GM19328 (cell line): ENCODE data around the gene MRTO4.

Source experiments
- ATAC-seq: cut with Tn5 transposase; IDR thresholded peaks from one replicate; pipeline ENCODE4 v1.9.1; 2021; ENCODE audit warnings: mild to moderate bottlenecking, moderate library complexity; ENCODE audit not compliant: unreplicated experiment

MRTO4 gene

DNA sequence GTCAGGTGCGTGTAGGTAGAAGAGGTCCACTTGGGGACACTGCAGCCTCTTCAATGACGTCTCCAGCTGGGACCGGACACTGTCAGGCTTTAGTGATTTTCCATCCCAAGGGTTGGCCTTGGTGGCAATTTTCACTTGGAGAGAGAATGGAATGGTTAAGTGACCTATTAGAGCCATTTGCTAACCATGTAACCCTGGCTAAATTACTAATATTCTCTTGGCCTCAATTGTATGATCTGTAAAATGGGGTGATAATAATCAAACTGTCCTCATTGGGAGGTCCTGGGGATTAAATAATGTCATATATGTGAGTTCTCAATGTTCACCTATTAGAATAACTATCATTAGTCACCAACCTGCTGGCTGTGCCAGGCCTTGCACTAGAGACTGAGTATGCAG, 56.9 kb downstream of the MRTO4 start:
- ATAC-seq = no peak

DNA sequence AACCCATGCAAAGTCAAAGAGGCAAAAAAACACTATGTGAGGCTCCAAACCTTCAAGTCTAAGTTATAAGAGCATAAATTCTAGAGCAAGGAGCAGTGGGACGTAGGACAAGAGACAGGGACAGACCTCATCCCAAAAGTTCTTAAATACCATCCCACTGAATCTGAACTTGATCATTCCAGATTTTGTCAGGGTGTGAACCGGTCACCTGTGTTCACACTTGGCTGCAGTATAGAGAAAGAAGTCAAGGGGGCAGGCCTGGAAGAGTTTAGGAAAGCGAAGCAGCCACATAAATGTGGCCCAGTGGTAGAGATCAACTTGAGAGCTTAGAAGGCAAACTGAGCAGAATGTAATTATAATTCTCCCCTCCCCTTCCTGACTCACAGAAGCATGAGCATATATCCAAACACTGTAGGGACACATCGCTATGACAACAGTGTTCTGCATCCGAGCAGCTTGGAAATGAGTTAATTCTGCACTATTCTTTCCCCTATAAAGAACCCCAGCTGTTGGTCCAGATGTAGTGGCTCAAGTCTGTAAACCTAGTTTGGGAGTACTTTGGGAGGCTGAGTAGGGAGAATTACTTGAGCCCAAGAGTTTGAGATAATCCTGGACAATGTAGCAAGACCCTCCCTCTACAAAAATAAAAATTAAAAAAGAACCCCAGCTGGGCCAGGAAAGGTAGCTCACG, 57.7 kb downstream of the MRTO4 start:
- no peak for ATAC-seq
